CD14-positive monocyte (primary cell): ENCODE results near the gene TECTB. TPM values are rescaled to one million over a fixed set of nuclear protein-coding genes. Genes with fewer than 3 reads are reported as not detected.

ENCODE experiments used
- DNase-seq, 3 donors: peaks; one replicate each; pipeline ENCODE4 v3.0.0-alpha.2; 2011 to 2022
- H2AFZ ChIP-seq: 2 replicates; pipeline ENCODE4 v1.6.0; 2012; ENCODE audit warnings: mild to moderate bottlenecking, low read depth, low read length, inconsistent platforms; ENCODE audit not compliant: insufficient read depth, poor library complexity, severe bottlenecking
- H3K27ac ChIP-seq, 2 donors: 1 replicate in 1 of 2; 2 replicates in 1 of 2; pipeline ENCODE4 v1.5.1; 2012 to 2013; ENCODE audit warnings: low read length in 2 of 2, control low read depth in 1 of 2, inconsistent platforms in 1 of 2, low read depth in 1 of 2, mild to moderate bottlenecking in 1 of 2
- H3K27me3 ChIP-seq, 2 donors: one replicate each; pipeline versions ENCODE4 v1.6.0 to v1.6.1; 2011 to 2013; ENCODE audit warnings: low read length in 2 of 2; ENCODE audit not compliant: control insufficient read depth in 2 of 2, insufficient read depth in 2 of 2
- H3K36me3 ChIP-seq, 2 donors: replicated peaks in 1 of 2; 1 replicate in 1 of 2; 2 replicates in 1 of 2; pipeline versions ENCODE4 v1.5.1 to v1.6.1; 2012 to 2013; ENCODE audit warnings: low read length in 2 of 2, control low read depth in 1 of 2, inconsistent platforms in 1 of 2, mild to moderate bottlenecking in 1 of 2; ENCODE audit not compliant: insufficient read depth in 2 of 2, control insufficient read depth in 1 of 2
- H3K4me1 ChIP-seq, 2 donors: 1 replicate in 1 of 2; 2 replicates in 1 of 2; pipeline versions ENCODE4 v1.5.1 to v1.6.1; 2012 to 2013; ENCODE audit warnings: low read length in 2 of 2, control low read depth in 1 of 2, inconsistent platforms in 1 of 2, mild to moderate bottlenecking in 1 of 2, moderate library complexity in 1 of 2; ENCODE audit not compliant: insufficient read depth in 2 of 2, control insufficient read depth in 1 of 2
- H3K4me2 ChIP-seq: replicated peaks from 2 replicates; pipeline ENCODE3; 2012; ENCODE audit warnings: low read length, moderate library complexity, mild to moderate bottlenecking; ENCODE audit not compliant: poor library complexity, severe bottlenecking; ENCODE audit errors: extremely low read depth
- H3K4me3 ChIP-seq, 3 experiments: fragments of 200-600 bp in 1 of 3; sonication (generic) in 1 of 3; replicated peaks in 1 of 3; 1 replicate in 2 of 3; 2 replicates in 1 of 3; pipeline ENCODE4 v1.5.1; 2011 to 2013; ENCODE audit warnings: low read length in 3 of 3, mild to moderate bottlenecking in 3 of 3, control low read depth in 2 of 3, low read depth in 2 of 3, inconsistent platforms in 1 of 3, moderate library complexity in 1 of 3
- H3K79me2 ChIP-seq: 2 replicates; pipeline ENCODE4 v1.6.0; 2012; ENCODE audit warnings: mild to moderate bottlenecking, control low read depth, inconsistent platforms, low read length, moderate library complexity; ENCODE audit not compliant: insufficient read depth
- H3K9ac ChIP-seq: 2 replicates; pipeline ENCODE4 v1.6.0; 2017; ENCODE audit warnings: low read length, mild to moderate bottlenecking; ENCODE audit not compliant: insufficient read depth, poor library complexity, severe bottlenecking
- H3K9me3 ChIP-seq, 2 donors: replicated peaks in 1 of 2; 1 replicate in 1 of 2; 2 replicates in 1 of 2; pipeline versions ENCODE4 v1.5.1 to v1.6.1; 2012 to 2013; ENCODE audit warnings: low read length in 2 of 2, control low read depth in 1 of 2; ENCODE audit not compliant: control insufficient read depth in 1 of 2, insufficient read depth in 1 of 2
- H4K20me1 ChIP-seq: 2 replicates; pipeline ENCODE4 v1.6.0; 2012; ENCODE audit warnings: mild to moderate bottlenecking, low read length, control low read depth, moderate library complexity; ENCODE audit not compliant: insufficient read depth
- H3K27ac Mint-ChIP-seq, 7 donors: one replicate each; pipeline ENCODE4 v1.8.0; 2020; ENCODE audit warnings: mild to moderate bottlenecking in 7 of 7, mixed read lengths in 7 of 7, moderate library complexity in 6 of 7, inconsistent platforms in 2 of 7
- H3K27me3 Mint-ChIP-seq, 3 donors: one replicate each; pipeline ENCODE4 v1.8.0; 2021 to 2022; ENCODE audit warnings: low read depth in 3 of 3, mild to moderate bottlenecking in 3 of 3, mixed read lengths in 3 of 3, moderate library complexity in 3 of 3, inconsistent platforms in 1 of 3
- H3K36me3 Mint-ChIP-seq, 2 donors: one replicate each; pipeline ENCODE4 v1.8.0; 2020; ENCODE audit warnings: mixed read lengths in 2 of 2, inconsistent platforms in 1 of 2, mild to moderate bottlenecking in 1 of 2
- H3K4me1 Mint-ChIP-seq: one replicate; pipeline ENCODE4 v1.8.0; 2020; ENCODE audit warnings: mild to moderate bottlenecking, mixed read lengths
- H3K4me3 Mint-ChIP-seq, 2 donors: one replicate each; pipeline ENCODE4 v1.8.0; 2020; ENCODE audit warnings: mild to moderate bottlenecking in 2 of 2, mixed read lengths in 2 of 2, moderate library complexity in 1 of 2
- H3K9me3 Mint-ChIP-seq, 7 donors: one replicate each; pipeline ENCODE4 v1.8.0; 2020 to 2022; ENCODE audit warnings: mixed read lengths in 7 of 7, mild to moderate bottlenecking in 6 of 7, moderate library complexity in 6 of 7, inconsistent platforms in 2 of 7
- CTCF ChIP-seq: fragments of 200-600 bp; IDR thresholded peaks from one replicate; pipeline ENCODE4 v1.8.0; 2022; ENCODE audit warnings: antibody characterized with exemption, mild to moderate bottlenecking
- WGBS: methylation state at CpG from one replicate; pipeline ENCODE4 v1.1.5; 2013; ENCODE audit warnings: missing lambda C conversion rate; ENCODE audit not compliant: insufficient coverage; 5-methylcytosine and 5-hydroxymethylcytosine counted together
- intact Hi-C, 2 donors: fragments of 100-400 bp; cut with micrococcal nuclease; formaldehyde crosslinking; loops; one replicate each; pipeline versions ENCODE4 v1.15.0 to v1.15.1; 2023
- polyA plus RNA-seq, 3 donors: library from polyadenylated mRNA; depleted of rRNA in 1 of 3; unstranded in 2 of 3; stranded (reverse) in 1 of 3; fragments of 300-500 nt in 2 of 3; fragments of >200 nt in 1 of 3; fragmentation: Illumina TruSeq in 2 of 3; gene quantifications; 1 replicate in 2 of 3; 2 replicates in 1 of 3; pipeline ENCODE4 v1.2.3, GENCODE V29; 2012 to 2021

Gene TECTB
- polyA plus RNA-seq, 3 donors = not detected

GRCh38 chr10:112262546-112262945, 20.7 kb upstream of the TECTB start:
- intact Hi-C loops = no loop called here

DNA sequence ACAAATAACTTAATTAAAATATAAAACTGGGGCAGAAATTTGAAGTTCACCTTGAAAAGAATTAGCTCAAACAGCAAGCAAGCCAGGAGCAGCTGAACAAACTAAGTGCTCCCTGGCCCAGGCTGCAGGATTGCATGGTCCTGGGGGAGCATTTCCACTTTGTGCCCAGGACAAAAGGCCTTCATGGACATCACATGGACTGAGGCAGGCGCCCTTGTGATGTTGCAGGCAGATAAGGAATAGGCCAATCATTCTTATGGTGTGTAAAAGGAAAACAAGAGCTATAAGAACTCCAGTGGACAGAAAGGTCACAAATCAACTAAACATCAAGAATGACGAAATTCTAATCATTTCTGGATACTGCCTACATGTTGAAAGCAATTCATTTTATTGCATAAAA, 17.5 kb upstream of the TECTB start:
- H3K36me3 Mint-ChIP-seq = no peaks in the 10 kb centered on the region
- Histone ChIP-seq H3K36me3 (no peaks in the 10 kb centered on the region), H4K20me1 (no peaks in the 10 kb centered on the region), H3K27me3 (no peaks in the 10 kb centered on the region), H3K9me3 (no peaks in the 10 kb centered on the region), H3K79me2 (no peaks in the 10 kb centered on the region), H3K27ac (no peak overlapping the region), H2AFZ (no peak overlapping the region), H3K4me1 (no peaks in the 10 kb centered on the region), H3K4me3 (no peak overlapping the region), H3K9ac (no peak overlapping the region), H3K4me2 (no peak overlapping the region)
- intact Hi-C loops = no loop called here
- H3K4me1 Mint-ChIP-seq = no peaks in the 10 kb centered on the region
- peak overlapping the region in 1 of 7 donors; percentile 79 for H3K27ac Mint-ChIP-seq
- TF ChIP-seq CTCF = no peak
- peaks cover 16 to 23% (median 16%) of the 10 kb centered on the region in 3 donors for H3K27me3 Mint-ChIP-seq
- no peak for DNase-seq
- H3K9me3 Mint-ChIP-seq = peaks cover 0 to 15% (median 3%) of the 10 kb centered on the region in 7 donors
- WGBS = no CpG with 5 or more reads among the region's 2 CpGs
- H3K4me3 Mint-ChIP-seq = peak overlapping the region in 1 of 2 donors; percentile 4

More at GRCh38 chr10:112262546-112262945, 20.7 kb upstream of the TECTB start:
- Histone ChIP-seq H3K36me3 (no peaks in the 10 kb centered on the region), H2AFZ (no peak overlapping the region), H3K4me1 (no peaks in the 10 kb centered on the region), H3K4me3 (no peak overlapping the region), H3K9ac (no peak overlapping the region), H3K79me2 (no peaks in the 10 kb centered on the region), H3K27me3 (peaks cover 0 to 13% of the 10 kb centered on the region in 2 donors), H3K9me3 (no peaks in the 10 kb centered on the region), H4K20me1 (no peaks in the 10 kb centered on the region), H3K4me2 (no peak overlapping the region), H3K27ac (no peak overlapping the region)
- H3K4me1 Mint-ChIP-seq = no peaks in the 10 kb centered on the region
- H3K27ac Mint-ChIP-seq = no peak overlapping the region
- peaks cover 0 to 6% (median 3%) of the 10 kb centered on the region in 7 donors for H3K9me3 Mint-ChIP-seq
- no peak for DNase-seq
- no CpG with 5 or more reads among the region's 6 CpGs for WGBS
- TF ChIP-seq CTCF = no peak
- H3K4me3 Mint-ChIP-seq = no peak overlapping the region
- no peaks in the 10 kb centered on the region for H3K36me3 Mint-ChIP-seq
- peaks cover 16 to 24% (median 18%) of the 10 kb centered on the region in 3 donors for H3K27me3 Mint-ChIP-seq
